MCF 10A (cell line): ENCODE data around the gene MAGOHB. TPM values are rescaled to one million over a fixed set of nuclear protein-coding genes. Genes with fewer than 3 reads are reported as not detected.

Source experiments
- BruUV-seq: library from RNA; stranded (reverse); fragments of 400-500 nt; replicated peaks from 2 replicates; lab custom pipeline; 2021; lab: Mats Ljungman, UMichigan
- CTCF ChIA-PET: fragments of 300-600 bp; sonication (Branson Sonifier 250); formaldehyde crosslinking; extraction: SDS; loops from one replicate; lab custom pipeline; 2021; ENCODE audit warnings: antibody characterized with exemption, inconsistent platforms; lab: Yijun Ruan, JAX
- POLR2A ChIA-PET: fragments of 300-600, 350-650 bp; sonication (Branson Sonifier 250); formaldehyde crosslinking; extraction: SDS; loops from one replicate; lab custom pipeline; 2020; ENCODE audit warnings: antibody characterized with exemption, inconsistent platforms; lab: Yijun Ruan, JAX
- DNase-seq: peaks from one replicate; pipeline ENCODE4 v3.0.0-alpha.2; 2018; ENCODE audit not compliant: unreplicated experiment
- H3K27ac Mint-ChIP-seq: one replicate; pipeline ENCODE4 v1.8.0; 2022; ENCODE audit warnings: mild to moderate bottlenecking, low read depth, mixed read lengths; ENCODE audit not compliant: unreplicated experiment
- H3K27me3 Mint-ChIP-seq: one replicate; pipeline ENCODE4 v1.8.0; 2022; ENCODE audit warnings: mixed read lengths; ENCODE audit not compliant: insufficient read depth, unreplicated experiment
- H3K36me3 Mint-ChIP-seq: one replicate; pipeline ENCODE4 v1.8.0; 2022; ENCODE audit warnings: mild to moderate bottlenecking, moderate library complexity, mixed read lengths; ENCODE audit not compliant: insufficient read depth, unreplicated experiment
- H3K4me1 Mint-ChIP-seq: one replicate; pipeline ENCODE4 v1.8.0; 2022; ENCODE audit warnings: mixed read lengths; ENCODE audit not compliant: insufficient read depth, unreplicated experiment
- H3K4me3 Mint-ChIP-seq: one replicate; pipeline ENCODE4 v1.8.0; 2022; ENCODE audit warnings: mild to moderate bottlenecking, moderate library complexity, mixed read lengths; ENCODE audit not compliant: unreplicated experiment
- H3K9me3 Mint-ChIP-seq: one replicate; pipeline ENCODE4 v1.8.0; 2022; ENCODE audit warnings: mixed read lengths; ENCODE audit not compliant: unreplicated experiment
- CTCF ChIP-seq: fragments of 200-600 bp; IDR thresholded peaks from one replicate; pipeline ENCODE4 v1.8.0; 2022; ENCODE audit warnings: antibody characterized with exemption, mild to moderate bottlenecking; ENCODE audit not compliant: unreplicated experiment
- intact Hi-C: fragments of 100-400 bp; cut with micrococcal nuclease; formaldehyde crosslinking; loops from 2 replicates; pipeline ENCODE4 v1.14.1; 2022
- total RNA-seq: library from RNA; stranded (reverse); gene quantifications from 2 replicates; pipeline ENCODE4 v1.2.3, GENCODE V29; 2022

Gene MAGOHB
- total RNA-seq, 1 experiment from 2014 or later = 44.5 TPM

DNA sequence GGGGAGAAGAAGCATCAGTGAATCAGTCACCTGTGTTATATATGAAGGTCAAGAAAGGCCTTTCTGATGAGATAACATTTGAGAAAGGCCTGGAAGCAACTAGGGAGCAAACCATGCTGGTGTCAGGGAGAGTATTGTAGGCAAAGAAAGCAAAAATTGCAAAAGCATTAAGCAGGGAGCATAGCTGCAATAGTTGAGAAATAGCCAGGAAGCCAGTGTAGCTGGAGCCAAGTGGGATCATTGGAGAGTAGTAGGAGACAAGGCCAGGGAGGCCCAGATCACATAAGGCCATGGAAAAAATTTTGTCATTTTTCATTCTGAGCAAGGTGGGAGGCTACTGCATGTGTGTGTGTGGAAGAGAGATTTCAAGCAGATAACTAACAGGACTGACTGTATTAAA is 18.8 kb upstream of the MAGOHB start:
- Mint-ChIP-seq H3K27ac (no peak overlapping the region), H3K27me3 (no peaks in the 10 kb centered on the region), H3K4me3 (no peak overlapping the region), H3K9me3 (no peaks in the 10 kb centered on the region), H3K36me3 (peaks cover 13% of the 10 kb centered on the region), H3K4me1 (peaks cover 8% of the 10 kb centered on the region)
- intact Hi-C loops = no loop called here
- ChIA-PET POLR2A (interaction anchor here (1.6 kb wide), 1 partner anchor 11 kb away, joined by 3 read pairs; no protein-coding TSS in a partner anchor), CTCF (no interaction called here)
- no peak for TF ChIP-seq CTCF
- no peak for DNase-seq
- BruUV-seq = no TSS peak

- Mint-ChIP-seq H3K27me3 (no peaks in the 10 kb centered on the region), H3K36me3 (no peaks in the 10 kb centered on the region), H3K4me1 (no peaks in the 10 kb centered on the region), H3K9me3 (no peaks in the 10 kb centered on the region), H3K4me3 (no peak overlapping the region), H3K27ac (no peak overlapping the region)
- no peak for TF ChIP-seq CTCF
- no TSS peak for BruUV-seq
- CTCF ChIA-PET = no interaction called here
- no peak for DNase-seq
- POLR2A ChIA-PET = interaction anchor here (0.7 kb wide), 1 partner anchor 9 kb away, joined by 4 read pairs; no protein-coding TSS in a partner anchor
- intact Hi-C loops = no loop called here
These were observed 11.2 kb upstream of the MAGOHB start for GRCh38 chr12:10624605-10625004.

DNA sequence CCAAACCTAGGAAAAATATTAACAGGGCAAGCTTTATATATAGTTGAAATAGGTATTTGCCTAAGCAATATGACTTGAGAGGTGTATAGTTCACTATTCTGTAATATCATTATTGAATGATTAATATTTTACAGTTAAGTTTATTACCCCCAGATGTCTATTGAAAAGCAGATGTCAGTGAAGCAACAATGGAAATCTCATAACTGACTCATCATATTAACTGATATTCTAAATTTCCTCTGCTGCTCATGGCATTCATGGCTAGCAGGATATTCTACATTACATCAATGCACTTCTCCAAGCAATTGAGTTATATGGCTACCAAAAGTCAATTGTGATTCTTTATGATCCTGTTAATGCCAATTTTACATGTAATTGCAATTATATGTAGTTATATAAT is 9.7 kb upstream of the MAGOHB start:
- Mint-ChIP-seq H3K27me3 (no peaks in the 10 kb centered on the region), H3K36me3 (no peaks in the 10 kb centered on the region), H3K4me1 (peaks cover 4% of the 10 kb centered on the region), H3K9me3 (no peaks in the 10 kb centered on the region), H3K27ac (no peak overlapping the region), H3K4me3 (no peak overlapping the region)
- no peak for DNase-seq
- ChIA-PET POLR2A (no interaction called here), CTCF (no interaction called here)
- TF ChIP-seq CTCF = no peak
- no TSS peak for BruUV-seq
- intact Hi-C loops = no loop called here

GRCh38 chr12:10621278-10621677 is 7.9 kb upstream of the MAGOHB start:
- intact Hi-C loops = no loop called here
- TF ChIP-seq CTCF = no peak
- Mint-ChIP-seq H3K4me1 (peaks cover 8% of the 10 kb centered on the region), H3K27ac (no peak overlapping the region), H3K9me3 (no peaks in the 10 kb centered on the region), H3K27me3 (no peaks in the 10 kb centered on the region), H3K36me3 (no peaks in the 10 kb centered on the region), H3K4me3 (no peak overlapping the region)
- no peak for DNase-seq
- ChIA-PET CTCF (no interaction called here), POLR2A (interaction anchor here (1.4 kb wide), 1 partner anchor 10 kb away, joined by 3 read pairs; no protein-coding TSS in a partner anchor)
- BruUV-seq = no TSS peak
